ENCODE data around the gene CAD. TPM values are rescaled to one million over a fixed set of nuclear protein-coding genes. Genes with fewer than 3 reads are reported as not detected.

CAD gene
- total and polyA plus RNA-seq, 9 of the 15 experiments (the other 6 are each of a cell fraction or from before 2014, with no cell fraction given) = 7.5 to 126 (median 33.7) TPM

DNA sequence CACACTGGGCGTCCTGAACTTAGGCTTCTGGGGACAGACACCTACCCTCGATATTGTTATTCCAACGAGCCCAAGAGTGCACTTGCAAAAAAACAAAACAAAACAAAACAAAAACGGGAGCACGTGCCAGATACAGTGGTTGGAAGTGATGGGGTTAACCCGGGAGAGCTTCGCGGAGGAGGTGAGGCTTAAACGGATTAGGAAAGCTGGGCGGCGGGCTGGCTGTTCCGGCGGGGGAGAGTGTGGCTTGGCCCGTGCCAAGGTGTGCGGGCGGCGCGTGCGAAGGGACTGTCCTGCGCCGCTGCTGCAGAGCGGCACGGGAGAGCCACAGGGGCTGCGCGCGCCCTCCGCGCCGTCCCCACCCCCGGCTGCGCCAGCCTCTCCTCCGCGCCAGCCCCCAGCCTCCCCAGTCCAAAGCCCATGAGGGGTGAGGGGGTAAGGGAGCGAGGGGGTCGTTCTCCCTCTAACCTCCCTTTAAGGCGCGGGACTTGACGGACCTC, 47.1 kb downstream of the CAD start:
- Histone ChIP-seq H3K9ac (ENCODE audit: insufficient read depth in 1 of 2, low read depth in 2 of 2, low read length in 2 of 2) (no peak overlapping the region; a peak in 1 of 4 replicates), H2AFZ (ENCODE audit: low read depth, low read length) (no peak overlapping the region), H3K4me2 (ENCODE audit: insufficient read depth, low read length) (no peak overlapping the region), H3K4me1 (replicated peaks in 1 of 2; ENCODE audit: control insufficient read depth in 2 of 2, insufficient read depth in 2 of 2, low read length in 2 of 2) (peaks cover 0 to 35% of the 10 kb centered on the region in 2 experiments; a peak in 3 of 5 replicates), H3K79me2 (ENCODE audit: control insufficient read depth, insufficient read depth, low read length) (no peaks in the 10 kb centered on the region), H3K9me3 (replicated peaks; ENCODE audit: control insufficient read depth, insufficient read depth, low read depth, low read length) (no peaks in the 10 kb centered on the region; the same call in 1 of the 2 replicates), H3K36me3 (ENCODE audit: control insufficient read depth, insufficient read depth, low read length) (no peaks in the 10 kb centered on the region), H3K4me3 (no peak overlapping the region), H4K20me1 (replicated peaks; ENCODE audit: control insufficient read depth, insufficient read depth, low read length) (no peaks in the 10 kb centered on the region), H3K27ac (ENCODE audit: extremely low read depth, low read depth, low read length) (no peak overlapping the region), H3K9me1 (ENCODE audit: control insufficient read depth, insufficient read depth, low read length) (no peaks in the 10 kb centered on the region), H3K27me3 (ENCODE audit: control insufficient read depth in 2 of 2, insufficient read depth in 2 of 2, low read length in 2 of 2) (peaks cover 34 to 43% of the 10 kb centered on the region in 2 experiments; a peak in 4 of 5 replicates)
- no peak for ATAC-seq
- ChIA-PET POLR2A (interaction anchor here (0.7 kb wide), 1 partner anchor 22 kb away, joined by 3 read pairs; no protein-coding TSS in a partner anchor), CTCF (ENCODE audit: low intra/inter-chr PET ratio) (no interaction called here)
- no peak for DNase-seq (ENCODE audit: extremely low read depth in 1 of 4, low spot score in 3 of 4)
- no peak for FAIRE-seq
- WGBS (ENCODE audit: insufficient coverage, low coverage, missing lambda C conversion rate) = 37% methylated on average over 26 of the region's 38 CpGs
- BruUV-seq (replicated peaks) = no TSS peak
- TF ChIP-seq ZFP36 (IDR thresholded peaks at IDR 0.05; ENCODE audit: low read depth, low read length, partially characterized antibody) = peak; percentile 77
- TF ChIP-seq KLF1 (tag; IDR thresholded peaks at IDR 0.05) = no peak
- TF ChIP-seq, protein P1, sequence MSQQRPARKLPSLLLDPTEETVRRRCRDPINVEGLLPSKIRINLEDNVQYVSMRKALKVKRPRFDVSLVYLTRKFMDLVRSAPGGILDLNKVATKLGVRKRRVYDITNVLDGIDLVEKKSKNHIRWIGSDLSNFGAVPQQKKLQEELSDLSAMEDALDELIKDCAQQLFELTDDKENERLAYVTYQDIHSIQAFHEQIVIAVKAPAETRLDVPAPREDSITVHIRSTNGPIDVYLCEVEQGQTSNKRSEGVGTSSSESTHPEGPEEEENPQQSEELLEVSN (IDR thresholded peaks at IDR 0.05; ENCODE audit: borderline replicate concordance in 1 of 2, extremely low read depth in 1 of 2, insufficient read depth in 1 of 2, insufficient read length in 1 of 2, low read depth in 1 of 2, low read length in 1 of 2, poor library complexity in 1 of 2, severe bottlenecking in 1 of 2) = no peak
- TF ChIP-seq, protein P2, sequence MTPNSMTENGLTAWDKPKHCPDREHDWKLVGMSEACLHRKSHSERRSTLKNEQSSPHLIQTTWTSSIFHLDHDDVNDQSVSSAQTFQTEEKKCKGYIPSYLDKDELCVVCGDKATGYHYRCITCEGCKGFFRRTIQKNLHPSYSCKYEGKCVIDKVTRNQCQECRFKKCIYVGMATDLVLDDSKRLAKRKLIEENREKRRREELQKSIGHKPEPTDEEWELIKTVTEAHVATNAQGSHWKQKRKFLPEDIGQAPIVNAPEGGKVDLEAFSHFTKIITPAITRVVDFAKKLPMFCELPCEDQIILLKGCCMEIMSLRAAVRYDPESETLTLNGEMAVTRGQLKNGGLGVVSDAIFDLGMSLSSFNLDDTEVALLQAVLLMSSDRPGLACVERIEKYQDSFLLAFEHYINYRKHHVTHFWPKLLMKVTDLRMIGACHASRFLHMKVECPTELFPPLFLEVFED (CRISPR knock-in tag; conservative IDR thresholded peaks at IDR 0.05) = no peak
- no peak for TF ChIP-seq ZKSCAN1 (IDR thresholded peaks at IDR 0.05; ENCODE audit: low read depth, low read length)
- no peak for TF ChIP-seq PHB2 (IDR thresholded peaks at IDR 0.05; ENCODE audit: low read depth)
- TF ChIP-seq SMAD3 (CRISPR knock-in tag; conservative IDR thresholded peaks at IDR 0.05) = no peak
- TF ChIP-seq TRIM24 (IDR thresholded peaks at IDR 0.05) = no peak
- no peak for TF ChIP-seq ERF (CRISPR knock-in tag; IDR thresholded peaks at IDR 0.05)
- in situ Hi-C loops (cut with MboI) (no loop called here), intact Hi-C loops (cut with micrococcal nuclease) (no loop called here)
